ENCODE measurements around the gene SPA17.

The SPA17 gene

DNA sequence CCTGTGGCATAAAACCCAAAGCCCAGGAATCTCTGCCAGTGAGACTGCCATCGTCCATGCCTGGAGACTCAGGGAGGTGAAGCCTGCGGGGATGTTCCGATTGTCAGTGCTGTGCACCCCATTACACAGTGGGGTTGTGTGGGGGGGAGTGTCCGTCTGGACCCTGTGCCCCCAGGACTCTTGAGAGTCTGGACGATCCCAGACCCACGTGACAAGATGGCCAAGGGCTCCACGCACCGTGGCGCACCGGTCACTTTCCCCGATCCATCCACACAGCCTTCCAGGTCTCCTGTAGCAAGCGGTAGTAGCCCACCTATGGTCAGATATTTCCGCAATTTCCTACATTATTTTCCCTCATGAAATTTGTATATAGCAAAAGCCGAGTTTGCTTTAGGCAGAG, 45.1 kb downstream of the SPA17 start:
- H3K79me1 ChIP-seq (ENCODE audit: low read depth, low read length) = no peaks in the 10 kb centered on the region
- H3K18ac ChIP-seq (ENCODE audit: low read length) = peak overlapping the region; percentile 71
- H2BK120ac ChIP-seq (ENCODE audit: low read depth, low read length) = no peak overlapping the region
- WGBS, 2 donors (ENCODE audit: extremely low coverage in 2 of 2, insufficient read length in 2 of 2, insufficient replicate concordance in 1 of 2) = no CpG with 5 or more reads among the region's 14 CpGs
- no peak overlapping the region for H3K27ac ChIP-seq (replicated peaks; ENCODE audit: low read length)
- no peaks in the 10 kb centered on the region for H3K9me3 ChIP-seq (replicated peaks in 1 of 2; ENCODE audit: control insufficient read depth in 2 of 2, insufficient read depth in 1 of 2, low read depth in 1 of 2, low read length in 2 of 2)
- H2AFZ ChIP-seq (ENCODE audit: low read length) = peak overlapping the region; percentile 97
- peaks cover 5 to 28% of the 10 kb centered on the region in 2 donors for H3K4me1 ChIP-seq (ENCODE audit: control insufficient read depth in 2 of 2, insufficient read depth in 1 of 2, low read depth in 1 of 2, low read length in 2 of 2)
- H4K8ac ChIP-seq (ENCODE audit: low read depth, low read length) = no peak overlapping the region
- no peak for DNase-seq (ENCODE audit: low spot score)
- H3K9ac ChIP-seq (ENCODE audit: low read depth, low read length, poor library complexity) = peak overlapping the region; percentile 32
- H3K27me3 ChIP-seq (ENCODE audit: control insufficient read depth in 3 of 3, insufficient read depth in 3 of 3, low read depth in 1 of 3, low read length in 3 of 3) = peaks cover 3 to 48% (median 42%) of the 10 kb centered on the region in 3 experiments
- H2BK12ac ChIP-seq (ENCODE audit: low read length) = no peak overlapping the region
- H3K14ac ChIP-seq (ENCODE audit: low read length) = no peak overlapping the region
- H3K4ac ChIP-seq (ENCODE audit: low read length) = no peak overlapping the region
- peak overlapping the region; percentile 92 for H3K4me2 ChIP-seq (ENCODE audit: insufficient read depth, low read length, poor library complexity, severe bottlenecking)
- H2BK5ac ChIP-seq (ENCODE audit: low read length) = no peak overlapping the region
- H2BK15ac ChIP-seq (ENCODE audit: low read length) = no peak overlapping the region
- no peak overlapping the region for H2AK5ac ChIP-seq (ENCODE audit: low read depth, low read length)
- H3K36me3 ChIP-seq (replicated peaks in 1 of 2; ENCODE audit: control insufficient read depth in 2 of 2, insufficient read depth in 2 of 2, low read length in 2 of 2) = no peaks in the 10 kb centered on the region
- no peak overlapping the region for H4K91ac ChIP-seq (ENCODE audit: low read depth, low read length, poor library complexity)
- H3K23ac ChIP-seq (ENCODE audit: low read depth, low read length, poor library complexity) = no peak overlapping the region
- H3K4me3 ChIP-seq (ENCODE audit: low read length in 2 of 2) = no peak overlapping the region

DNA sequence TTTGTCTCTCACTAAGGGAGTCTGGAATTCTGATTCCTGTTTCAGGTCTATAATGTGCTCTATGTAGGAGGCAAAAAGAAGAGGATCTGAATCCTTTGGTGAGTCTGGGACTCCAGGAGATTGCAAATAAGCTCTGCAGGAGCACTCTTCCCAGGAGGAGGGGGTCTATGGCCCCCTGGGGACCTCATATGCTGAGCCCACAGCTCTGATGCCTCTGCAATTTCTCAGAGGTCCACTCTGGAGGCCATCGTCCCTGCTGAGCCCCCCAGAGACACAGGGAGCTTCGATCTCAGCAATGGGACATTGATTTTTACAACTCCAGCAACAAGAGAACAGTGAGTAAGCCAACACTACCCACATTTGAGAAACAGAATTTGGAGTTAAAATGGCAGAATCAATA, 45.8 kb downstream of the SPA17 start:
- Histone ChIP-seq H3K27ac (replicated peaks; ENCODE audit: low read length) (no peak overlapping the region), H2AK5ac (ENCODE audit: low read depth, low read length) (no peak overlapping the region), H4K91ac (ENCODE audit: low read depth, low read length, poor library complexity) (no peak overlapping the region), H3K4me3 (ENCODE audit: low read length in 2 of 2) (no peak overlapping the region), H3K4me1 (ENCODE audit: control insufficient read depth in 2 of 2, insufficient read depth in 1 of 2, low read depth in 1 of 2, low read length in 2 of 2) (peaks cover 5 to 34% of the 10 kb centered on the region in 2 donors), H4K8ac (ENCODE audit: low read depth, low read length) (no peak overlapping the region), H3K79me1 (ENCODE audit: low read depth, low read length) (no peaks in the 10 kb centered on the region), H3K4me2 (ENCODE audit: insufficient read depth, low read length, poor library complexity, severe bottlenecking) (no peak overlapping the region), H2BK12ac (ENCODE audit: low read length) (no peak overlapping the region), H3K4ac (ENCODE audit: low read length) (no peak overlapping the region), H2BK15ac (ENCODE audit: low read length) (no peak overlapping the region), H3K36me3 (replicated peaks in 1 of 2; ENCODE audit: control insufficient read depth in 2 of 2, insufficient read depth in 2 of 2, low read length in 2 of 2) (no peaks in the 10 kb centered on the region), H3K9me3 (replicated peaks in 1 of 2; ENCODE audit: control insufficient read depth in 2 of 2, insufficient read depth in 1 of 2, low read depth in 1 of 2, low read length in 2 of 2) (no peaks in the 10 kb centered on the region), H2BK120ac (ENCODE audit: low read depth, low read length) (no peak overlapping the region), H3K27me3 (ENCODE audit: control insufficient read depth in 3 of 3, insufficient read depth in 3 of 3, low read depth in 1 of 3, low read length in 3 of 3) (peaks cover 3 to 43% (median 42%) of the 10 kb centered on the region in 3 experiments), H3K18ac (ENCODE audit: low read length) (no peak overlapping the region), H2BK5ac (ENCODE audit: low read length) (no peak overlapping the region), H2AFZ (ENCODE audit: low read length) (no peak overlapping the region), H3K9ac (ENCODE audit: low read depth, low read length, poor library complexity) (no peak overlapping the region), H3K23ac (ENCODE audit: low read depth, low read length, poor library complexity) (no peak overlapping the region), H3K14ac (ENCODE audit: low read length) (no peak overlapping the region)
- DNase-seq (ENCODE audit: low spot score) = no peak
- WGBS, 2 donors (ENCODE audit: extremely low coverage in 2 of 2, insufficient read length in 2 of 2, insufficient replicate concordance in 1 of 2) = no CpG with 5 or more reads among the region's 2 CpGs

DNA sequence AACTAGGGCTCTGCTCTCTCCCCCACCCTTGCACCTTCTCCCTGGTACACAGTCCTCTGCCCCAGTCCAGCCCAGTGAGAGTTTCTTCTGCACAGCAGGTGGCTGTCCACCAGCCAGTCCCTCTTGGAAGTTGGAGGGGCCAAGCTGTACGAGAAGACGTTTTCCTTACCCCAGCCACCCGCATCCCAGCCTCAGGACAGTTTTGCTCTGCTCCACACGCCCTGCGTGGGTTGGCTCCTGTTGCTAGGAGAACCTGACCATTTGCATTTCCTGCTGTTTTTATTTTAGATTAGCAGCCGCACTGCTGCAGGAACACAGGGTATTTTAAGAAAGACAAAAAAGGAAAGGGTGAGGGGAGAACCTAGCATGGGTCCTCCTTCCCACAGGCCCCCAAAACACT, 48.5 kb downstream of the SPA17 start:
- no CpG with 5 or more reads among the region's 6 CpGs for WGBS, 2 donors (ENCODE audit: extremely low coverage in 2 of 2, insufficient read length in 2 of 2, insufficient replicate concordance in 1 of 2)
- H3K4ac ChIP-seq (ENCODE audit: low read length) = no peak overlapping the region
- H2BK5ac ChIP-seq (ENCODE audit: low read length) = no peak overlapping the region
- H2BK12ac ChIP-seq (ENCODE audit: low read length) = no peak overlapping the region
- DNase-seq (ENCODE audit: low spot score) = no peak
- no peak overlapping the region for H4K8ac ChIP-seq (ENCODE audit: low read depth, low read length)
- no peak overlapping the region for H3K14ac ChIP-seq (ENCODE audit: low read length)
- no peak overlapping the region for H2BK120ac ChIP-seq (ENCODE audit: low read depth, low read length)
- H3K9me3 ChIP-seq (replicated peaks in 1 of 2; ENCODE audit: control insufficient read depth in 2 of 2, insufficient read depth in 1 of 2, low read depth in 1 of 2, low read length in 2 of 2) = no peaks in the 10 kb centered on the region
- H2AFZ ChIP-seq (ENCODE audit: low read length) = peak overlapping the region; percentile 12
- no peaks in the 10 kb centered on the region for H3K79me1 ChIP-seq (ENCODE audit: low read depth, low read length)
- H3K23ac ChIP-seq (ENCODE audit: low read depth, low read length, poor library complexity) = no peak overlapping the region
- no peak overlapping the region for H3K4me2 ChIP-seq (ENCODE audit: insufficient read depth, low read length, poor library complexity, severe bottlenecking)
- peaks cover 13 to 49% of the 10 kb centered on the region in 2 donors for H3K4me1 ChIP-seq (ENCODE audit: control insufficient read depth in 2 of 2, insufficient read depth in 1 of 2, low read depth in 1 of 2, low read length in 2 of 2)
- no peaks in the 10 kb centered on the region for H3K36me3 ChIP-seq (replicated peaks in 1 of 2; ENCODE audit: control insufficient read depth in 2 of 2, insufficient read depth in 2 of 2, low read length in 2 of 2)
- H3K9ac ChIP-seq (ENCODE audit: low read depth, low read length, poor library complexity) = no peak overlapping the region
- H2AK5ac ChIP-seq (ENCODE audit: low read depth, low read length) = no peak overlapping the region
- H3K18ac ChIP-seq (ENCODE audit: low read length) = no peak overlapping the region
- H2BK15ac ChIP-seq (ENCODE audit: low read length) = no peak overlapping the region
- peaks cover 3 to 40% (median 34%) of the 10 kb centered on the region in 3 experiments for H3K27me3 ChIP-seq (ENCODE audit: control insufficient read depth in 3 of 3, insufficient read depth in 3 of 3, low read depth in 1 of 3, low read length in 3 of 3)
- H3K27ac ChIP-seq (replicated peaks; ENCODE audit: low read length) = no peak overlapping the region
- no peak overlapping the region for H4K91ac ChIP-seq (ENCODE audit: low read depth, low read length, poor library complexity)
- H3K4me3 ChIP-seq (ENCODE audit: low read length in 2 of 2) = no peak overlapping the region

DNA sequence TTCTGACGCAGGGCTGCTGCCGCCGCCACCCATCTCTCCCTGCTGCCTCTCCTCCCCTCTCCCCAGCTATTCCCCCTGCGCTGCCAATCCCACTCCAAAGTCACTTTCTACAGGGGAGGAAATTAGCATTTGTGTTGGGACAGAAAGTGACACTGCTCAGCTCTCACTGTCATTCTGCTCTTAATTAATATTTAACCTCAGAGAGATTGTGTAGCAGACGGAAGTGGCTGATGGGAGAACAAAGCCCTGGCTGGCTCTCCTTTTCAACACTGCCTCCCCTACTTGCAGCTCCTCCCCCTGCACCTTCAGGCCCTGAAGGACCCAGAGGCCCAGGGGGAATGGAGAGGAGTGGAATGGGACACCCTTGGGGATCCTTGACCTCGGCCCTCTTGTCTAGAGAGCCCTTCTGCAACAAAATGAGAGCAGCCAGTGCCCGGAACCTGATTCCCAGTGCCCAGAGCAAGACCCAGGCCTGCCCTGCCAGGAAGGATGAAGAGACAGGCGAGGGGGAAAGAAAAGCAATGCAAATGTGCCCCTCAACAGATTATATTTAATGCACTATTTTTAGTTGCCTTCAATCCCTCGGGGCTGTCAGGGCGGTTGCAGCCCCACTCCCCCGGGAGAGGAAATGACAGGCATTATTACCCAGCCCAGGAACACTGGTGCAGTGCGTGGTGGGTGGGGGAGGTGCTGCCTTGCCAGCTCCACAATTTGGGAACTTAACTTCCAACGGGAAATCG, 51.4 kb downstream of the SPA17 start:
- H2BK5ac ChIP-seq (ENCODE audit: low read length) = no peak overlapping the region
- peaks cover 0 to 11% (median 6%) of the 10 kb centered on the region in 3 experiments for H3K27me3 ChIP-seq (ENCODE audit: control insufficient read depth in 3 of 3, insufficient read depth in 3 of 3, low read depth in 1 of 3, low read length in 3 of 3)
- peaks cover 8 to 45% of the 10 kb centered on the region in 2 donors for H3K4me1 ChIP-seq (ENCODE audit: control insufficient read depth in 2 of 2, insufficient read depth in 1 of 2, low read depth in 1 of 2, low read length in 2 of 2)

More for the DNA sequence above, 51.4 kb downstream of the SPA17 start:
- no peak for DNase-seq (ENCODE audit: low spot score)
- Histone ChIP-seq H2AFZ (ENCODE audit: low read length) (peak overlapping the region; percentile 87), H3K18ac (ENCODE audit: low read length) (no peak overlapping the region), H3K4me2 (ENCODE audit: insufficient read depth, low read length, poor library complexity, severe bottlenecking) (no peak overlapping the region), H3K27ac (replicated peaks; ENCODE audit: low read length) (no peak overlapping the region), H3K14ac (ENCODE audit: low read length) (no peak overlapping the region), H3K4me3 (ENCODE audit: low read length in 2 of 2) (no peak overlapping the region), H2AK5ac (ENCODE audit: low read depth, low read length) (no peak overlapping the region), H2BK12ac (ENCODE audit: low read length) (no peak overlapping the region), H3K36me3 (replicated peaks in 1 of 2; ENCODE audit: control insufficient read depth in 2 of 2, insufficient read depth in 2 of 2, low read length in 2 of 2) (no peaks in the 10 kb centered on the region), H2BK15ac (ENCODE audit: low read length) (no peak overlapping the region), H2BK120ac (ENCODE audit: low read depth, low read length) (no peak overlapping the region), H3K4ac (ENCODE audit: low read length) (no peak overlapping the region), H3K9ac (ENCODE audit: low read depth, low read length, poor library complexity) (no peak overlapping the region), H3K9me3 (replicated peaks in 1 of 2; ENCODE audit: control insufficient read depth in 2 of 2, insufficient read depth in 1 of 2, low read depth in 1 of 2, low read length in 2 of 2) (no peaks in the 10 kb centered on the region), H4K91ac (ENCODE audit: low read depth, low read length, poor library complexity) (no peak overlapping the region), H3K23ac (ENCODE audit: low read depth, low read length, poor library complexity) (no peak overlapping the region), H4K8ac (ENCODE audit: low read depth, low read length) (no peak overlapping the region), H3K79me1 (ENCODE audit: low read depth, low read length) (no peaks in the 10 kb centered on the region)
- no CpG with 5 or more reads among the region's 14 CpGs for WGBS, 2 donors (ENCODE audit: extremely low coverage in 2 of 2, insufficient read length in 2 of 2, insufficient replicate concordance in 1 of 2)
